HEK293 (cell line): ENCODE data around the gene MAML2.

Experiments
- CTCF ChIA-PET: fragments of 350-600 bp; formaldehyde crosslinking; extraction: SDS; loops from one replicate; lab custom pipeline; 2021; ENCODE audit warnings: antibody characterized with exemption; lab: Yijun Ruan, JAX
- POLR2A ChIA-PET: fragments of 300-600 bp; formaldehyde crosslinking; extraction: SDS; loops from one replicate; lab custom pipeline; 2020; ENCODE audit warnings: antibody characterized with exemption, inconsistent platforms; lab: Yijun Ruan, JAX
- H3K27ac ChIP-seq: fragments of 200-500 bp; sonication (Bioruptor generic); 2 replicates; pipeline ENCODE4 v1.5.1; 2014; ENCODE audit warnings: low read depth, low read length, control low read depth, inconsistent platforms; ENCODE audit errors: extremely low read depth
- H3K36me3 ChIP-seq, 2 experiments: fragments of 200-500 bp in 1 of 2; sonication (Bioruptor generic) in 1 of 2; 1 replicate in 1 of 2; 2 replicates in 1 of 2; pipeline ENCODE4 v1.5.1; 2014 to 2017; ENCODE audit warnings: inconsistent platforms in 2 of 2, low read length in 2 of 2; ENCODE audit not compliant: control insufficient read depth in 2 of 2, insufficient read depth in 1 of 2
- H3K4me1 ChIP-seq: fragments of 200-500 bp; sonication (Bioruptor generic); 2 replicates; pipeline ENCODE4 v1.5.1; 2014; ENCODE audit warnings: mild to moderate bottlenecking, low read length, inconsistent platforms; ENCODE audit not compliant: control insufficient read depth, insufficient read depth
- H3K4me3 ChIP-seq: 2 replicates; pipeline ENCODE4 v1.5.1; 2011; ENCODE audit warnings: low read depth, mild to moderate bottlenecking, control low read depth, low read length, moderate library complexity
- H3K9me3 ChIP-seq: fragments of 200-500 bp; sonication (Bioruptor generic); 2 replicates; pipeline ENCODE4 v1.5.1; 2014; ENCODE audit warnings: low read depth, low read length, inconsistent platforms; ENCODE audit not compliant: control insufficient read depth, insufficient read depth
- GFI1B ChIP-seq: fragments of 450-650 bp; formaldehyde crosslinking; IDR thresholded peaks from 2 replicates; pipeline ENCODE4 v1.5.1; 2016; ENCODE audit warnings: missing biosample characterization, missing genetic modification characterization
- OVOL3 ChIP-seq: fragments of 450-650 bp; formaldehyde crosslinking; IDR thresholded peaks from 2 replicates; pipeline ENCODE4 v1.5.1; 2016; ENCODE audit warnings: missing biosample characterization, missing genetic modification characterization
- ZBTB1 ChIP-seq: fragments of 450-650 bp; formaldehyde crosslinking; IDR thresholded peaks from 2 replicates; pipeline ENCODE4 v1.5.1; 2016; ENCODE audit warnings: missing biosample characterization, missing genetic modification characterization
- ZFHX2 ChIP-seq: fragments of 450-650 bp; formaldehyde crosslinking; conservative IDR thresholded peaks from 2 replicates; pipeline ENCODE4 v1.5.1; 2016; ENCODE audit warnings: missing biosample characterization, missing genetic modification characterization
- ZFP3 ChIP-seq: fragments of 450-650 bp; formaldehyde crosslinking; IDR thresholded peaks from 2 replicates; pipeline ENCODE4 v1.5.1; 2016; ENCODE audit warnings: low read depth, missing biosample characterization, missing genetic modification characterization
- ZIC2 ChIP-seq: fragments of 450-650 bp; formaldehyde crosslinking; IDR thresholded peaks from 2 replicates; pipeline ENCODE4 v1.5.1; 2016; ENCODE audit warnings: missing biosample characterization, missing genetic modification characterization
- ZNF146 ChIP-seq: fragments of 450-650 bp; formaldehyde crosslinking; IDR thresholded peaks from 2 replicates; pipeline ENCODE4 v1.5.1; 2016; ENCODE audit warnings: missing biosample characterization, missing genetic modification characterization
- ZNF211 ChIP-seq: fragments of 450-650 bp; formaldehyde crosslinking; IDR thresholded peaks from 2 replicates; pipeline ENCODE4 v1.5.1; 2016; ENCODE audit warnings: low read depth, missing biosample characterization, missing genetic modification characterization
- ZNF274 ChIP-seq, 2 experiments: fragments of 200-500 bp in 1 of 2; fragments of 450-650 bp in 1 of 2; sonication (Bioruptor generic) in 1 of 2; formaldehyde crosslinking in 1 of 2; IDR thresholded peaks; 2 replicates each; pipeline versions ENCODE4 v1.5.1 to v1.6.1; 2014 to 2016; ENCODE audit warnings: borderline replicate concordance in 1 of 2, inconsistent platforms in 1 of 2, low read length in 1 of 2, missing biosample characterization in 1 of 2, missing genetic modification characterization in 1 of 2
- ZNF335 ChIP-seq: fragments of 450-650 bp; formaldehyde crosslinking; conservative IDR thresholded peaks from 2 replicates; pipeline ENCODE4 v1.5.1; 2016; ENCODE audit warnings: missing biosample characterization, missing genetic modification characterization
- ZNF610 ChIP-seq: fragments of 450-650 bp; formaldehyde crosslinking; IDR thresholded peaks from 2 replicates; pipeline ENCODE4 v1.5.1; 2016; ENCODE audit warnings: missing biosample characterization, missing genetic modification characterization, borderline replicate concordance
- ZNF660 ChIP-seq: fragments of 450-650 bp; IDR thresholded peaks from 2 replicates; pipeline ENCODE4 v1.5.1; 2018; ENCODE audit warnings: missing biosample characterization, mild to moderate bottlenecking, missing genetic modification characterization
- ZNF670 ChIP-seq: fragments of 450-650 bp; formaldehyde crosslinking; IDR thresholded peaks from 2 replicates; pipeline ENCODE4 v1.5.1; 2016; ENCODE audit warnings: missing biosample characterization, missing genetic modification characterization, low read depth
- TF ChIP-seq, protein P1 (sequence below): fragments of 450-650 bp; formaldehyde crosslinking; IDR thresholded peaks from 2 replicates; pipeline ENCODE4 v1.5.1; 2016; ENCODE audit warnings: missing biosample characterization, missing genetic modification characterization
- TF ChIP-seq, protein P2 (sequence below): fragments of 450-650 bp; formaldehyde crosslinking; IDR thresholded peaks from 2 replicates; pipeline ENCODE4 v1.5.1; 2016; ENCODE audit warnings: missing biosample characterization, missing genetic modification characterization

The MAML2 gene

DNA sequence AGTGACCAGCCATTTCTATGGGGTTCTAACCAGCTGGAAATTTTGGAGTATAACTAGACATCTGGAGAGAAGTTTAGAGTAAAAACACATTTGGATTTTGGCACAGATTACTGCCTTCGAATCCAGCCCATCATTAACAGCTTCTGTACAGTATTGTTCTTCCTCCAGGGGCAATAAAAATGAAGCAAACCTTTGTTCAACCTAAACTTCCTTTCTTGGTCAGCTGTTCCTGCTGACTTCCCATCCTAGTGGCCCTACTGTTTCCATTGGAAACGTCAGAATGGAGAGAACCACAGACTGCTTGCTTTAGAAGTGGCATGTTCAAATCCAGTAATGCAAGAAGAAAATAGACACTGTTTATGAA, 215.4 kb downstream of the MAML2 start:
- POLR2A ChIA-PET = no interaction called here
- Histone ChIP-seq H3K9me3 (no peaks in the 10 kb centered on the region), H3K4me3 (no peak overlapping the region), H3K27ac (no peak overlapping the region), H3K36me3 (no peaks in the 10 kb centered on the region), H3K4me1 (no peaks in the 10 kb centered on the region)
- TF ChIP-seq ZFP3 (tag by site-specific recombination) (no peak), ZNF610 (tag by site-specific recombination) (no peak), ZNF660 (tag by site-specific recombination) (no peak)
- TF ChIP-seq, protein P1, sequence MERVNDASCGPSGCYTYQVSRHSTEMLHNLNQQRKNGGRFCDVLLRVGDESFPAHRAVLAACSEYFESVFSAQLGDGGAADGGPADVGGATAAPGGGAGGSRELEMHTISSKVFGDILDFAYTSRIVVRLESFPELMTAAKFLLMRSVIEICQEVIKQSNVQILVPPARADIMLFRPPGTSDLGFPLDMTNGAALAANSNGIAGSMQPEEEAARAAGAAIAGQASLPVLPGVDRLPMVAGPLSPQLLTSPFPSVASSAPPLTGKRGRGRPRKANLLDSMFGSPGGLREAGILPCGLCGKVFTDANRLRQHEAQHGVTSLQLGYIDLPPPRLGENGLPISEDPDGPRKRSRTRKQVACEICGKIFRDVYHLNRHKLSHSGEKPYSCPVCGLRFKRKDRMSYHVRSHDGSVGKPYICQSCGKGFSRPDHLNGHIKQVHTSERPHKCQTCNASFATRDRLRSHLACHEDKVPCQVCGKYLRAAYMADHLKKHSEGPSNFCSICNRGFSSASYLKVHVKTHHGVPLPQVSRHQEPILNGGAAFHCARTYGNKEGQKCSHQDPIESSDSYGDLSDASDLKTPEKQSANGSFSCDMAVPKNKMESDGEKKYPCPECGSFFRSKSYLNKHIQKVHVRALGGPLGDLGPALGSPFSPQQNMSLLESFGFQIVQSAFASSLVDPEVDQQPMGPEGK (tag by site-specific recombination) = no peak
- CTCF ChIA-PET = interaction anchor here (0.9 kb wide), 1 partner anchor 36 kb away, joined by 5 read pairs; no protein-coding TSS in a partner anchor

- Histone ChIP-seq H3K4me3 (no peak overlapping the region), H3K27ac (no peak overlapping the region), H3K9me3 (no peaks in the 10 kb centered on the region), H3K36me3 (no peaks in the 10 kb centered on the region), H3K4me1 (no peaks in the 10 kb centered on the region)
- ChIA-PET CTCF (interaction anchor here (0.9 kb wide), 1 partner anchor 35 kb away, joined by 5 read pairs; no protein-coding TSS in a partner anchor), POLR2A (no interaction called here)
- TF ChIP-seq ZNF670 (no peak), ZNF146 (tag by site-specific recombination) (no peak), ZFHX2 (tag by site-specific recombination) (no peak)
These were observed 215.9 kb downstream of the MAML2 start for GRCh38 chr11:96126917-96127595.

- ChIA-PET POLR2A (no interaction called here), CTCF (no interaction called here)
- no peaks in the 10 kb centered on the region for H3K9me3 ChIP-seq
- no peak overlapping the region for H3K27ac ChIP-seq
- H3K4me1 ChIP-seq = no peaks in the 10 kb centered on the region
- TF ChIP-seq, protein P2, sequence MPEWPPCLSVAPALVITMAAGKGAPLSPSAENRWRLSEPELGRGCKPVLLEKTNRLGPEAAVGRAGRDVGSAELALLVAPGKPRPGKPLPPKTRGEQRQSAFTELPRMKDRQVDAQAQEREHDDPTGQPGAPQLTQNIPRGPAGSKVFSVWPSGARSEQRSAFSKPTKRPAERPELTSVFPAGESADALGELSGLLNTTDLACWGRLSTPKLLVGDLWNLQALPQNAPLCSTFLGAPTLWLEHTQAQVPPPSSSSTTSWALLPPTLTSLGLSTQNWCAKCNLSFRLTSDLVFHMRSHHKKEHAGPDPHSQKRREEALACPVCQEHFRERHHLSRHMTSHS (tag by site-specific recombination) = no peak
- H3K4me3 ChIP-seq = no peak overlapping the region
- no peaks in the 10 kb centered on the region for H3K36me3 ChIP-seq
These were observed 217.6 kb downstream of the MAML2 start for GRCh38 chr11:96125400-96125799.

GRCh38 chr11:96124155-96124554, 218.8 kb downstream of the MAML2 start:
- Histone ChIP-seq H3K4me1 (no peaks in the 10 kb centered on the region), H3K36me3 (no peaks in the 10 kb centered on the region), H3K4me3 (no peak overlapping the region), H3K9me3 (no peaks in the 10 kb centered on the region), H3K27ac (no peak overlapping the region)
- TF ChIP-seq OVOL3 (no peak), ZNF670 (no peak), ZNF211 (no peak), ZIC2 (tag by site-specific recombination) (no peak), GFI1B (no peak), ZNF274 (IDR thresholded peaks at IDR 0.05; ENCODE audit: low read length) (no peak), ZNF274 (tag by site-specific recombination; IDR thresholded peaks at IDR 0.05; ENCODE audit: borderline replicate concordance) (no peak), ZNF335 (tag by site-specific recombination) (no peak), ZBTB1 (tag by site-specific recombination) (no peak)
- ChIA-PET POLR2A (no interaction called here), CTCF (no interaction called here)
